ENCODE results near the gene DBT.

Gene DBT

GRCh38 chr1:100141192-100141591, 108.4 kb downstream of the DBT start:
- DNase-seq (ENCODE audit: low read depth): no peak
- TF ChIP-seq MYC (IDR thresholded peaks at IDR 0.05; ENCODE audit: low read depth, low read length): no peak
- no peak for TF ChIP-seq CTCF (IDR thresholded peaks at IDR 0.05; ENCODE audit: low read depth, low read length)
- TF ChIP-seq MAX (IDR thresholded peaks at IDR 0.05; ENCODE audit: low read depth, low read length): no peak
- TF ChIP-seq POLR2A (IDR thresholded peaks at IDR 0.05; ENCODE audit: extremely low read depth, insufficient read length): no peak
- H3K4me3 ChIP-seq (ENCODE audit: low read depth, low read length): no peak overlapping the region

GRCh38 chr1:100137602-100138001, 112.0 kb downstream of the DBT start:
- DNase-seq (ENCODE audit: low read depth): no peak
- no peak overlapping the region for H3K4me3 ChIP-seq (ENCODE audit: low read depth, low read length)
- no peak for TF ChIP-seq MYC (IDR thresholded peaks at IDR 0.05; ENCODE audit: low read depth, low read length)

Measured in NB4 (cell line).